Measurements from ENCODE around the gene ANKMY1.

ANKMY1 gene

GRCh38 chr2:240588669-240589068 is 30.9 kb upstream of the ANKMY1 start:
- H3K27ac ChIP-seq (ENCODE audit: poor library complexity, severe bottlenecking): no peak overlapping the region
- TF ChIP-seq CTCF (IDR thresholded peaks at IDR 0.05; ENCODE audit: poor library complexity, severe bottlenecking): no peak

GRCh38 chr2:240588006-240588655 is 30.3 kb upstream of the ANKMY1 start:
- Histone ChIP-seq H3K27ac (ENCODE audit: poor library complexity, severe bottlenecking) (no peak overlapping the region), H3K9me3 (ENCODE audit: severe bottlenecking) (no peaks in the 10 kb centered on the region), H3K36me3 (ENCODE audit: low read depth) (peaks cover 21% of the 10 kb centered on the region), H3K4me3 (ENCODE audit: severe bottlenecking) (peak overlapping the region; percentile 82), H3K4me1 (ENCODE audit: insufficient read depth, poor library complexity, severe bottlenecking) (peaks cover 13% of the 10 kb centered on the region), H3K27me3 (ENCODE audit: insufficient read depth, poor library complexity, severe bottlenecking) (no peaks in the 10 kb centered on the region)
- TF ChIP-seq CTCF (IDR thresholded peaks at IDR 0.05; ENCODE audit: poor library complexity, severe bottlenecking): no peak
- DNase-seq (ENCODE audit: low spot score) (peak; percentile 34), ATAC-seq (ENCODE audit: low read depth) (no peak)

More at GRCh38 chr2:240588669-240589068, 30.9 kb upstream of the ANKMY1 start:
- Histone ChIP-seq H3K27me3 (ENCODE audit: insufficient read depth, poor library complexity, severe bottlenecking) (no peaks in the 10 kb centered on the region), H3K9me3 (ENCODE audit: severe bottlenecking) (no peaks in the 10 kb centered on the region), H3K4me1 (ENCODE audit: insufficient read depth, poor library complexity, severe bottlenecking) (peaks cover 12% of the 10 kb centered on the region), H3K36me3 (ENCODE audit: low read depth) (peaks cover 21% of the 10 kb centered on the region), H3K4me3 (ENCODE audit: severe bottlenecking) (no peak overlapping the region)
- ATAC-seq (ENCODE audit: low read depth) (no peak), DNase-seq (ENCODE audit: low spot score) (peak; percentile 14)

GRCh38 chr2:240586919-240587800 is 29.4 kb upstream of the ANKMY1 start:
- Histone ChIP-seq H3K36me3 (ENCODE audit: low read depth) (peaks cover 15% of the 10 kb centered on the region), H3K4me3 (ENCODE audit: severe bottlenecking) (peak overlapping the region; percentile 82), H3K27ac (ENCODE audit: poor library complexity, severe bottlenecking) (peak overlapping the region; percentile 25), H3K4me1 (ENCODE audit: insufficient read depth, poor library complexity, severe bottlenecking) (peaks cover 22% of the 10 kb centered on the region), H3K27me3 (ENCODE audit: insufficient read depth, poor library complexity, severe bottlenecking) (no peaks in the 10 kb centered on the region), H3K9me3 (ENCODE audit: severe bottlenecking) (no peaks in the 10 kb centered on the region)
- peak; percentile 53 for DNase-seq (ENCODE audit: low spot score)
- peak; percentile 21 for ATAC-seq (ENCODE audit: low read depth)
- no peak for TF ChIP-seq CTCF (IDR thresholded peaks at IDR 0.05; ENCODE audit: poor library complexity, severe bottlenecking)

- peaks cover 26% of the 10 kb centered on the region for H3K4me1 ChIP-seq (ENCODE audit: insufficient read depth, poor library complexity, severe bottlenecking)
- DNase-seq (ENCODE audit: low spot score) (peak; percentile 97), ATAC-seq (ENCODE audit: low read depth) (peak; percentile 87)
- peaks cover 11% of the 10 kb centered on the region for H3K36me3 ChIP-seq (ENCODE audit: low read depth)
- TF ChIP-seq CTCF (IDR thresholded peaks at IDR 0.05; ENCODE audit: poor library complexity, severe bottlenecking): no peak
- no peaks in the 10 kb centered on the region for H3K9me3 ChIP-seq (ENCODE audit: severe bottlenecking)
- H3K27ac ChIP-seq (ENCODE audit: poor library complexity, severe bottlenecking): peak within 1 kb of the TSS; percentile 25
- H3K27me3 ChIP-seq (ENCODE audit: insufficient read depth, poor library complexity, severe bottlenecking): no peaks in the 10 kb centered on the region
- H3K4me3 ChIP-seq (ENCODE audit: severe bottlenecking): peak within 1 kb of the TSS; percentile 82
Observed at GRCh38 chr2:240586198-240586918, 28.6 kb upstream of the ANKMY1 start, which contains the start of gene CAPN10. TSS of gene CAPN10 (plus strand) at chr2:240586734. CDS start at chr2:240586912, 178 bp downstream.

Measured in RWPE2 (cell line).